ENCODE measurements around the gene BNC2. TPM values are rescaled to one million over a fixed set of nuclear protein-coding genes. Genes with fewer than 3 reads are reported as not detected.
A peak's percentile ranks its signal among the peaks of the same experiment; 100 is the strongest.

BNC2 gene
- total and polyA plus RNA-seq, 2 of the 4 experiments (the other 2 are of a cell fraction), result 15.5 to 45.2 TPM

DNA sequence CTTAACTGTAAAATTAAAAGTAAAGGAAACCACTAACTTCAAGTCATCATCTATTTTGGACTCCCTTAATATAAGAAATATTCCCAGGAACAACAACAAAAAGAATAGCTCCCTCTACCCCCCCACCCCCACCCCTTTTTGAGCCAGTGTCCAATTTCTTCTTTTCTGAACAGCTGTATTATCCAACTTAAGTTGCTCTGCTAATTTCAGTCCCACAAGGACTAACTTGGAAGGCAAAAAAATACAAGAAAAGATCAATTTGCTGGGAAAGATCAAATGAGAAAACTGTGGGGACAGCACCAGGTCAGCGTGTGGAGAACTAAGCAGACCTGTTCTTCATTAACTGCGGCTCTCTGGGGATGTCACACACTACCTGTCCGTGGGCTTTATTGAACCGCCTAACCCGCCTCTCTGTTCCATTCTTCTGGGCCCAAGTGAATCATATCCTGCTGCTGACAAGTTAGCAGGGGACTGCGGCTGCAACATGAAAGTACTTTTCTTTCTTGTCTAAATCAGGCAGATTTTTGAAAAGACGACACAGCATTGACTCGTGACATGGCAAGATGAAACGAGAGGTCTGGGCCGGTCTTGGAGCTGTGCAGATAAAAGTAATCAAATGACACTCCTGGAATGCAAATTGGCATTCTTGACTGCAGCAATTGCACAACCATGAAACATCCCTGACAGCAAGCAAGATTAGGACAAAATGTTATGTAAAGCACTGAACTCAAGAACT lies 2.7 kb downstream of the BNC2 start:
- peak; percentile 81 for DNase-seq
- TF ChIP-seq, protein P1, sequence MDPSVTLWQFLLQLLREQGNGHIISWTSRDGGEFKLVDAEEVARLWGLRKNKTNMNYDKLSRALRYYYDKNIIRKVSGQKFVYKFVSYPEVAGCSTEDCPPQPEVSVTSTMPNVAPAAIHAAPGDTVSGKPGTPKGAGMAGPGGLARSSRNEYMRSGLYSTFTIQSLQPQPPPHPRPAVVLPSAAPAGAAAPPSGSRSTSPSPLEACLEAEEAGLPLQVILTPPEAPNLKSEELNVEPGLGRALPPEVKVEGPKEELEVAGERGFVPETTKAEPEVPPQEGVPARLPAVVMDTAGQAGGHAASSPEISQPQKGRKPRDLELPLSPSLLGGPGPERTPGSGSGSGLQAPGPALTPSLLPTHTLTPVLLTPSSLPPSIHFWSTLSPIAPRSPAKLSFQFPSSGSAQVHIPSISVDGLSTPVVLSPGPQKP (IDR thresholded peaks at IDR 0.05; ENCODE audit: borderline replicate concordance, low read depth, low read length), result no peak
- TF ChIP-seq RCOR1 (IDR thresholded peaks at IDR 0.05; ENCODE audit: insufficient replicate concordance, low read length) (no peak), SMC3 (IDR thresholded peaks at IDR 0.05; ENCODE audit: low read depth, low read length) (no peak), NFE2L2 (IDR thresholded peaks at IDR 0.05; ENCODE audit: low read depth, low read length) (no peak), MXI1 (IDR thresholded peaks at IDR 0.05; ENCODE audit: borderline replicate concordance, low read depth, low read length) (no peak), FOS (IDR thresholded peaks at IDR 0.05; ENCODE audit: low read depth, low read length) (no peak), RFX5 (IDR thresholded peaks at IDR 0.05; ENCODE audit: low read depth, low read length) (no peak), BHLHE40 (IDR thresholded peaks at IDR 0.05; ENCODE audit: low read depth, low read length) (peak; percentile 82), RAD21 (IDR thresholded peaks at IDR 0.05; ENCODE audit: low read length) (no peak), POLR2A (IDR thresholded peaks at IDR 0.05; ENCODE audit: low read depth, low read length) (no peak), CEBPB (IDR thresholded peaks at IDR 0.05; ENCODE audit: low read depth, low read length) (peak; percentile 97), MAFK (IDR thresholded peaks at IDR 0.05; ENCODE audit: low read depth, low read length) (no peak)
- TF ChIP-seq, protein P2, sequence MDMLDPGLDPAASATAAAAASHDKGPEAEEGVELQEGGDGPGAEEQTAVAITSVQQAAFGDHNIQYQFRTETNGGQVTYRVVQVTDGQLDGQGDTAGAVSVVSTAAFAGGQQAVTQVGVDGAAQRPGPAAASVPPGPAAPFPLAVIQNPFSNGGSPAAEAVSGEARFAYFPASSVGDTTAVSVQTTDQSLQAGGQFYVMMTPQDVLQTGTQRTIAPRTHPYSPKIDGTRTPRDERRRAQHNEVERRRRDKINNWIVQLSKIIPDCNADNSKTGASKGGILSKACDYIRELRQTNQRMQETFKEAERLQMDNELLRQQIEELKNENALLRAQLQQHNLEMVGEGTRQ (IDR thresholded peaks at IDR 0.05; ENCODE audit: low read depth, low read length), result 0 out of 2 replicates have a peak, but pooled peaks have one; percentile 10
- TF ChIP-seq, protein P3, sequence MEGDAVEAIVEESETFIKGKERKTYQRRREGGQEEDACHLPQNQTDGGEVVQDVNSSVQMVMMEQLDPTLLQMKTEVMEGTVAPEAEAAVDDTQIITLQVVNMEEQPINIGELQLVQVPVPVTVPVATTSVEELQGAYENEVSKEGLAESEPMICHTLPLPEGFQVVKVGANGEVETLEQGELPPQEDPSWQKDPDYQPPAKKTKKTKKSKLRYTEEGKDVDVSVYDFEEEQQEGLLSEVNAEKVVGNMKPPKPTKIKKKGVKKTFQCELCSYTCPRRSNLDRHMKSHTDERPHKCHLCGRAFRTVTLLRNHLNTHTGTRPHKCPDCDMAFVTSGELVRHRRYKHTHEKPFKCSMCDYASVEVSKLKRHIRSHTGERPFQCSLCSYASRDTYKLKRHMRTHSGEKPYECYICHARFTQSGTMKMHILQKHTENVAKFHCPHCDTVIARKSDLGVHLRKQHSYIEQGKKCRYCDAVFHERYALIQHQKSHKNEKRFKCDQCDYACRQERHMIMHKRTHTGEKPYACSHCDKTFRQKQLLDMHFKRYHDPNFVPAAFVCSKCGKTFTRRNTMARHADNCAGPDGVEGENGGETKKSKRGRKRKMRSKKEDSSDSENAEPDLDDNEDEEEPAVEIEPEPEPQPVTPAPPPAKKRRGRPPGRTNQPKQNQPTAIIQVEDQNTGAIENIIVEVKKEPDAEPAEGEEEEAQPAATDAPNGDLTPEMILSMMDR (conservative IDR thresholded peaks at IDR 0.05; ENCODE audit: low read depth, low read length), result no peak

More for the DNA sequence above, 2.7 kb downstream of the BNC2 start:
- peak overlapping the region; percentile 66 for H2BK20ac ChIP-seq (ENCODE audit: low read depth, low read length)
- H3K4me2 ChIP-seq (ENCODE audit: low read depth, low read length), result peak overlapping the region; percentile 100
- peak overlapping the region; percentile 69 for H3K4ac ChIP-seq (ENCODE audit: low read depth, low read length)
- peak overlapping the region; percentile 25 for H2AFZ ChIP-seq (replicated peaks; ENCODE audit: low read length, poor library complexity)
- 0 out of 2 replicates have a peak, but pooled peaks cover 3% of the 10 kb centered on the region for H3K9me1 ChIP-seq (ENCODE audit: insufficient read depth, low read length)
- peaks cover 11% of the 10 kb centered on the region for H3K4me1 ChIP-seq (ENCODE audit: control insufficient read depth, insufficient read depth, low read length)
- H4K91ac ChIP-seq (ENCODE audit: insufficient read depth, low read depth, low read length), result peak overlapping the region; percentile 82
- H4K5ac ChIP-seq (ENCODE audit: low read depth, low read length), result peak overlapping the region; percentile 65
- H3K4me3 ChIP-seq (ENCODE audit: insufficient read depth, low read depth, low read length), result peak overlapping the region; percentile 31
- no peaks in the 10 kb centered on the region for H3K27me3 ChIP-seq (ENCODE audit: control insufficient read depth, insufficient read depth, low read length)
- peak; percentile 6 for ATAC-seq (ENCODE audit: low read depth)
- peak overlapping the region; percentile 75 for H2AK5ac ChIP-seq (ENCODE audit: low read depth, low read length)
- H3K9ac ChIP-seq (ENCODE audit: low read depth, low read length), result peak overlapping the region; percentile 75
- peak overlapping the region; percentile 59; the same call in 1 of the 2 replicates for H3K56ac ChIP-seq (ENCODE audit: extremely low read depth, insufficient read depth, low read length)
- H4K20me1 ChIP-seq (ENCODE audit: insufficient read depth, low read length), result peaks cover 5% of the 10 kb centered on the region; the same call in 1 of the 2 replicates
- peak overlapping the region; percentile 91 for H3K27ac ChIP-seq (ENCODE audit: insufficient read depth, low read length)
- intact Hi-C loops (cut with micrococcal nuclease) (loop anchor here (1.0 to 10.0 kb wide), 11 partner anchors 41 to 995 kb away; no protein-coding TSS in a partner anchor), dilution Hi-C loops (cut with HindIII; ENCODE audit: low sequenced_read_pairs, unreplicated experiment) (no loop called here), in situ Hi-C loops (cut with MboI; ENCODE audit: low sequenced_read_pairs) (no loop called here)
- peaks cover 2% of the 10 kb centered on the region for H3K36me3 ChIP-seq (ENCODE audit: control insufficient read depth, insufficient read depth, low read length)
- H2AK9ac ChIP-seq (replicated peaks; ENCODE audit: low read depth, low read length, poor library complexity), result no peak overlapping the region
- peak overlapping the region; percentile 50 for H3K14ac ChIP-seq (replicated peaks; ENCODE audit: low read depth, low read length)
- 0 out of 3 replicates have a peak overlapping the region, but pooled peaks have one; percentile 53 for H2BK15ac ChIP-seq (ENCODE audit: low read depth, low read length)
- no peaks in the 10 kb centered on the region for H3K9me3 ChIP-seq (ENCODE audit: control insufficient read depth, insufficient read depth, low read length)
- ChIA-PET CTCF (no interaction called here), POLR2A (ENCODE audit: unreplicated experiment) (interaction anchor here (0.6 kb wide), 2 partner anchors 140 to 336 kb away, joined by 3 read pairs; no protein-coding TSS in a partner anchor)
- BruUV-seq (replicated peaks), result no TSS peak
- H4K8ac ChIP-seq (ENCODE audit: low read depth in 2 of 2, low read length in 2 of 2), result peak overlapping the region; percentile 22 to 46; a peak in 3 of 4 replicates
- 18% methylated on average over 5 of the region's 10 CpGs; no CpG with 5 or more reads in 1 of the 2 experiments for WGBS, 2 experiments (ENCODE audit: extremely low coverage in 2 of 2, insufficient read length in 1 of 2)
- H2BK5ac ChIP-seq (ENCODE audit: low read depth, low read length, poor library complexity, severe bottlenecking), result peak overlapping the region; percentile 85
- H3K79me1 ChIP-seq (ENCODE audit: low read depth in 1 of 2, low read length in 2 of 2), result peaks cover 8 to 30% of the 10 kb centered on the region in 2 experiments; a peak in 2 of 4 replicates
- peak overlapping the region; percentile 85 for H2BK120ac ChIP-seq (ENCODE audit: low read depth, low read length)
- peak overlapping the region; percentile 56 for H3K18ac ChIP-seq (ENCODE audit: low read depth, low read length)
- H3K23ac ChIP-seq (ENCODE audit: low read depth, low read length), result peak overlapping the region; percentile 68
